Activated T-cell treated with anti-CD3 and anti-CD28 coated beads for 48 hours (primary cell): Measurements from ENCODE around the gene ZNF846.
"Not testable (repeated sequence)": the region's sequence is repeated elsewhere in the genome, so short reads cannot be mapped to it uniquely, and the experiment has no call there.

Source experiments
- DNase-seq: peaks from one replicate; pipeline ENCODE4 v3.0.0-alpha.2; 2020; ENCODE audit warnings: low read depth

Gene ZNF846

DNA sequence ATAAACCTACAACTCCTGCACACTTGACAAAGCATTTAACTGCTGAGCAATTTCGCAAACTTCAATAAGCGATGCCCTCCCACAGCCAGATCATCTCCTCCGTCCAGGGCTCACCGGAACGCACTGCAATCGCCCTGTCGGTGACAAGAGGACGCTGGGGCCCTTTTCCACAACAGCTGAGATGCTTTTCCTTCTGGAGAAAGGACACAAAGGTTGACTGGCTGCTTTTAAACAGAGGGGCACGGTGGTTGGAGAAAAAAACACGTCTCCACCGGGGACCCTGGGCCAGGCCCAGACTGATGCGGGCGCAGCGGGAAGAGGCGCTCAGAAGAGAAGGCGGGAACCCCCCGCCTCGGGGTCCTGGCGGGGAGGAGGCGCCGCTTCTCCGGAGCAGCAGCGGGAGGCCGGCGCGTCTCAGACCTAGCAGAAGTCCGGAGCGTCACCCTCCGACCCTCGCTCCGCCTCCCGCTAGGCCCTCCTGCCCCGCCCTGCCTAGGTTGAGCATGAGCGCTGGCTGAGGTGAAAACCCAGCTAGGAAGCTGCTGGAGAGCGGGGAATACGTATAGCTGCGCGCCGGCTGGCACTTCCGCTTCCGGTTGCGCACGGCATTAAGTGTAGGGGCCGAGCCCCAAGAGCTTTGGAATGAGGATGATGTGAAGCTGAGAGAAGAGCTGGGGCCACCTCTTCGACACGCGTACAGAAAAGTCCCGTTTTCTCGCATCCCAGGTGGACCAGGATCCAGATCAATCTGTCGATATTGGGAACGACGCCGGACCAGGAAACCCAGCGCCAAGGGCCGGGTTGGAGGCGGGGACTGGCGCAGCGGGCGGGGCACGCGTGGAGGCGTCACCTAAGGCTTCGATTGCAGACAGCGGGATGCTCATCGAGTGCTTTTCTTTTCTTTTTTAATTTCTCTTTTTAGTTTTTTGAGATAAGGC lies at the start of gene ZNF846:
ZNF846 (minus strand) TSS at position 564 of the 938 bp plus-strand sequence. CDS start 3,788 bp downstream, outside the sequence.
- DNase-seq, result peak; percentile 91

DNA sequence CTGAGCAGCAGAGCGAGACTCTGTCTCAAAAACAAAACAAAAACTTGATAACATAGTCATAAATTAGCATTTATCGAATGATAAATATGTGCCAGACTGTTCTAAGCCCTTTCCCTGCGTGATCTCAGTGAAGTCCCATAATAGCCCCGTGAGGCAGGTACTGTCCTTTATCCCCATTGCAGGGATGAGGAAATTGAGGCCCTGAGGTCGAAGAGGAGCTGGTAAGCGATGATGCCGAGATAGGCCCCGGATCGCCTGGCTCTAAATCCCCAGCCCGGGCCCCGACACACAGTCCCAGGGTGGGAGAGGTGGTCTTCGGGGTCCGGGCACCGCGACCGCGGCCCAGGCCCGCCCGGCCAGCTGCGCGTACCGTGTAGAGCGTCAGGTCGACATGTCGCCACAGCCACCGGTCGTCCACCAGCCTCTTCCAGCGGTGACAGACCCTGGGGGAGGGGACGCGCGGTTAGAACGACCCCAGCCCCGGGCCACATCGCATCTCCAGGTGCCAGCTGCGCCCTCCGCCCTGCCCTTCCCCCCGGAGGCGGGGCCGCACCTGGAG lies 49.7 kb upstream of the ZNF846 start:
- no peak for DNase-seq

DNA sequence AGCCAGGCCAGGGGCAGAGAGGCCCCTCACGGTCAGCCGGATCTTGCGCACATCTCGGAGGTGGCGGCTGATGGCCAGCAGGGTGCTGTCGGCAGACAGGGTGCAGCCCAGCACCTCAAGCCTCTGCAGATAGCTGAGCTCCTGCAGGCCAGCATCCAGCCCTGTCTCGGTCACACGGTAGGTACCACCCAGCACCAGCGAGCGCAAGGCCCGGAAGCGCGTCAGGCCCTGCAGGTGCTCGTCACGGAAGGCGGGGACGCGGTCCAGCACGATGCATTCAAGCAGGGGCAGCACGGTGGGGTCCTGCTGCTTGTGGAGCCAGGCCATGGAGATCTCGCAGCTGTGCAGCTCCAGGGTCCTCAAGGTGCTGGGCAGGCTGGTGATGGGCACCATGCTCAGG lies 42.6 kb upstream of the ZNF846 start:
- no peak for DNase-seq

DNA sequence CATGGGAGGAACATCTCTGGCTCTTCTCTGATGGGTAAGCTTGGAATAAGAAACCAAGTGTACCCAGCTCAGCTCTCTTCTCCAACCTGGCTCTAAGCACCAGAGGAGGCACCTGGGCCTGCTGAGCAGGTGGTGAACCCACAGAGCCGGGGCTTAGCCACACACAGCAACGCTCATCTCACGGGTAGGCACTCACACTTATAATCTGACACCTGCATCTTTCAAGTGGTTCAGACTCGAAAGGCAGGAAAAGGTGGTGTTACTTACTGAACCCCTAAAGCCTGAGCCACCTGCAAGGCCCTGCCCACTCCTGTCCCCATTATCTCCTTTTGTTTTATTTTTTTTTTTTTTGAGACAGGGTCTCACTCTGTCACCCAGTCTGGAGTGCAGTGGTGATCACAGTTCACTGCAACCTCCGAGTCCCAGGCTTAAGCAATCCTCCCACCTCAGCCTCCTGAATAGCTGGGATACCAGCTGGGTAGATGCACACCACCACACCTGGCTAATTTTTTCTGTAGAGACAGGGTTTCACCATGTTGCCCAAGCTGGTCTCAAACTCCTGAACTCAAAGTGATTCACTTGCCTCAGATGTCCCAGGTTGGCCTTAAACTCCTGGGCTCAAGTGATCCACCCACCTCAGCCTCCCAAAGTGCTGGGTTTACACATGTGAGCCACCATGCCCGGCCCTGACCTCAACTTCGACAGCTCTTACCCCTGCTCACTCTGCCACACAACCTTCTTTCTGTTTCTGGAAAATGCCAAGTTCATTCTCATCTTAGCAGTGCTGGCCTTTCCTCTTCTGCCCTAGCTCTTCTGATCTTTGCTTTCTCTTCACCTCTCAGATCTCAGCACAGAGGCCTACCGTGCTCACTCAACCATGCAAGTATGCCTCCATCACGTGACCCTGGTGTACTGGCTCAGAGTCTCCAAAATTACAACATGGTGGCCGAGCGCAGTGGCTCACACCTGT lies 40.6 kb upstream of the ZNF846 start:
- no peak for DNase-seq

DNA sequence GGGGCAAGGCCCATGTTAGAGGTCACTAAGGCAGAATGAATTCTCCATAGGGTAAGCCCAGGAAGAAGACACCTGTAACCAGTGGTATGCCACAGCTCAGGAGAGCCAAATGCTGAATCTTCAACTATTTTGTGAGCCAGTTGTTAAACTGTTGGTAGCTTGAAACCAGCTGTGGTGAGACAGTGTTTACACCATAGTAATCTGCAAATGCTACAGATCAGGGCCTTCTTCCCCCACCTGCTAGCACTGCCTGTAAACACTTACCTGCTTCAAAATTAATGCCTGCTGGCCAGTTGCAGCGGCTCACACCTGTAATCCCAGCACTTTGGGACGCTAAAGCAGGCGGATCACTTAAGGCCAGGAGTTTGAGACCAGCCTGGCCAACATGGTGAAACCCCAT lies 38.3 kb upstream of the ZNF846 start:
- DNase-seq, result no peak

DNA sequence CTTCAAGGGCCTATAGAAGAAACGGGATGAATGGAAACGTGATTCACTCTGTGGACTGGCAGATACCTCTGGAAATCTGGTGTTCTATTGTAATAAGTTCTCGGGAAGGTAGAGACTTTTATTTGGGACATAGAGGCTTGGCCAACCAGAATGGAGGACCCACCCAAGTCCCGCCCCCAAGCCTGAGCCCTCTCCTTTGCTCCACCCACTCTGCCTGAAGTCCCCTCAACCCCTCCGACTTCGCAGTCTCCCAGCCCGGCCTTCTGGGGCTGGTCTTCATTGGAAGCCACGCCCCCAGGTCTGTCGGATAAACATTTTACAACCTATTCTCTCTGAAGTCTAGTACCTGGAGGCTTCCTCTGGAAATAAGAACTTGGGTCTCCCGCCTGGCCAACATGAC lies 33.4 kb upstream of the ZNF846 start:
- DNase-seq, result no peak

DNA sequence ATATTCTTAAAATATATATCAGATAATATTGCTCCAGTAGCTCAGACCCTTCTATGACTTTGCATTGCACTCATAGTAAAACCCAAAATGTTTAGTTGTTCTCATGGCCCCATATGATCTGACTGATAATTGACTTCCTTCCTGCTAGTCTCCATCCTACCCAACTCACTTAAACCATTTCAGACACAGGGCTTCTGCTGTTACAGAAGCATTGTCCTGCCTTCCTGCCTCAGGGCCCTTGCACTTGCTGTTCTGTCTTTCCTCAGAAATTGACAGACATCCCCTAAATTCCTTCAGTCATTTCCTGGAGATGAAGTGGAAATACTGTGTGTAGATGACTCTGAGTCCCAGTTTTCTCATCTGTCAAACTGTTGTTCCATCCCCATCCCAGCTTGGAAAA lies 30.6 kb upstream of the ZNF846 start:
- no peak for DNase-seq

DNA sequence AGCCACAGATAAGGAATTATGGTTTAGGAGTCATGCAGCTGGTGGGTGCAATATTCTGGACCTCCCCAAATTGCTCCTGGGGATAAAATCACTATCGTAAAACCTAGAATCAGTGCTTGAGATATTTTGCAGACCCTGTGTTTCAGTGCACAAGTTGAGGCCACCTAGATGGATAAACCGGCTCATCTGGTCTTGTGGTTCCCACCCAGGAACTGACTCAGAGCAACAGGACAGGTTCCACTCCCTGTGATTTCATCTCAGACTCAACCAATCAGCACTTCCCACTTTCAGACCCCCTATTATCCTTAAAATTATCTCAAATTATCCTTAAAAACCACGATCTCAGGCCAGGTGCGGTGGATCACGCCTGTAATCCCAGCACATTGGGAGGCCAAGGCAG lies 29.3 kb upstream of the ZNF846 start:
- no peak for DNase-seq

DNA sequence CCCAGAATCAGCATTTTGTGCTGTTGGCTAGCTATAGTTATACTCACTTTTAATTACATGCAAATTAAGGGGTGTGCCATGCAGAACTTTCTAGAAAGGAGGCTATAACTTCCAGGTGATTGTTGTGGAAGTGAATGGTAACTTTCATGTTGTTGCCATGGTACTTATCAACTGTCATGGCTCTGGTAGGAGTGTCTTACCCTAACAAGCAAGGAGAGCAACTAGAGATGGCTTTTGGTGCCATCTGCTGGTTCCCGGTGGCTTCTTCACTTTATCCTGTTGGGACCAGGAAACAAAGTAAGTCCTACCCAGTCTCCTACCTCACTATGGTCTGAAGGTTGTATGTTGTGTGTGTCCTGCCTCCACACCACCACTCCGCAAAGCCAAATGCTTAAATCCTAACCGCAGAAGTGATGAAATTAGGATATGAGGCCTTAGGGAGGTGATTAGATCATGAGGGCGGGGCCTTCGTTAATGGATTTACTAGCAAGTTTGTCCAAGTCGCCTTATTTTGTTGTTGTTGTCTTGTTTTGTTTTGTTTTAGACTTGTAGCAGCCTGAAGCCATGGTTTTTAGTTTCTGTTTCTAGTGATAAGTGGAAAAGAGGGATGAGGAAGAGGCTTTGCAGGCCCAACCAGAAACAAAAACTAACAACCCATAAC lies 27.7 kb upstream of the ZNF846 start:
- peak; percentile 69 for DNase-seq

DNA sequence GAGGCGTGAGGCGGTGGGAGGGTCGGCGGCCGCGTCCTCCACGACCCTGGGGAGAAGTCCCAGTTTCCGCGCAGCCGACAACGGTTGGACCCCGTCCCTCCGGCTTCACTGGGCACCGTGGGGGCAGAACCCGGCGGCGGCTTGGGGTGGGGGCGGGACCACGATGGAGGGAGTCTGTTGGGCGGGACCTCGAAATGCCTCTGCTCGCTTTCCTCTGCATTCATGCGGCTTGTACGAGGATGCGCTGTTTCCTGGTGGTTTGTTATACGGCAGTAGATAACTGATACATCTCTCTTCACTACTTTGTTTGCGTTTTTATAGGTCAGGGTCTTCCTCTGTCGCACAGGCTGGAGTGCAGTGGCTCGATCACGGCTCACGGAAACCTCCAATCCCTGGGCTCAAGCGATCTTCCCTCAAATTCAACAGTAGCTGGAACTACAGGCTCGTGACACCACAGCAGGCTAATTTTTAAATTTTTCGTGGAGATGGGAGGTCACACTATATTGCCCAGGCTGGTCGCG lies 24.6 kb upstream of the ZNF846 start:
- DNase-seq, result peak; percentile 59

DNA sequence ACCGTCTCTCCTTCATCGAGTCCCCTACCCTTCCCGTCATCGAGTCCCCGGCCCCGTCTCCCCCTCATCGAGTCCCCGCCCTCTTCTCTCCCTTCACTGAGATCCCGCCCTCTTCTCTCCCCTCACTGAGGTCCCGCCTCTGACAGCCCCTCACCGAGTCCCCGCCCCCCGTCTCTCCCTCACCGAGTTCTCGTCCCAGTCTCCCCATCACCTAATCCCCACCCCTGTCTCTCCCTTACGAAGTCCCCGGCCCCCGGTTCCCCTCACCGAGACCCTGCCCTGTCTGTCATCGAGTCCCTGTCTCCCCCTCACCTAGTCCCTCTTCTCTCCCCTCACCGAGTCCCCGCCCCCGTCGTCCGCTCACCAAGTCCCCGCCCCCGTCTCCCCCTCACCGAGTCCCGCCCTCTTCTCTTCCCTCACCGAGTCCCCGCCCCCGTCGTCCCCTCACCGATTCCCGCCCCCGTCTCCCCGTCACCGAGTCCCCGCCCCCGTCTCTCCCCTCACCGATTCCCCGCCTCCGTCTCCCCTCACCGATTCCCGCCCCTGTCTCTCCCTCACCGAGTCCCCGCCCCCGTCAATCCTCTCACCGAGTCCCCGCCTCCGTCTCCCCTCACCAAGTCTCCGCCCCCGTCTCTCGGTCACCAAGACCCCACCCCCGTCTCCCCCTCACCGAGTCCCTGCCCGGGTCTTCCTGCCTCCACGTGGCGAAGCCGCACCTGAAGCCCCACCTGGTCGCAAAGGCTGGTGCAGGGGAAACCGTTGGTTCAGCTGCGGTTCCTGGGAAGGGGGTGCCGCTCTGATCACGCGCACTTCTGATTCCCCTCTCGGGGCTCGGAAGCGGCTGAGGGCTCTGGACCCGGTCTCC lies 23.9 kb upstream of the ZNF846 start:
- peak; percentile 80 for DNase-seq

DNA sequence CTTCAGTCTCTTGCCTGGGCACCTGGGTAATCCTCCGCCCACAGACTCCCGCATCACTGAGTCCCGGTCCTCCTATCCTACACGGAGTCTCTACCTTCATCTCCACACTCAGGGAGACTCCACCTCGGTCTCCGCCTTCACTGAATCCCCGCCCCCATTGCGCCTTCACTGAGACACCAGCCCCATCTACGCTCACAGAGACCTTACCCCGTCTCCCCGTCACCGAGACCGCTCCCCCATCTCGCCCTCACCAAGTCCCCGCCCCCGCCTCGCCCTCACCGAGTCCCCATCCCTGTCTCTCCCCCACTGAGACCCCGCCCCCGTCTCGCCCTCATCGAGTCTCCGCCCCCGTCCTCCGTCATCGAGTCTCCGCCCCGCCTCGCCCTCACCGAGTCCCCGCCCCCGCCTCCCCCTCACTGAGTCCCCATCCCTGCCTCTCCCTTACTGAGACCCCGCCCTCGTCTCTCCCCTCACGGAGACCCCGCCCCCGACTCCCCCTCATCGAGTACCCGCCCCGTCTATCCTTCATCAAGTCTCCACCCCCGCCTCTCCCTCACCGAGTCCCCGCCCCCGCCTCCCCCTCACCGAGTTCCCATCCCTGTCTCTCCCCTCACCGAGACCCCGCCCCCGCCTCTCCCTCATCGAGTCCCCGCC lies 23.1 kb upstream of the ZNF846 start:
- peak; percentile 81 for DNase-seq

DNA sequence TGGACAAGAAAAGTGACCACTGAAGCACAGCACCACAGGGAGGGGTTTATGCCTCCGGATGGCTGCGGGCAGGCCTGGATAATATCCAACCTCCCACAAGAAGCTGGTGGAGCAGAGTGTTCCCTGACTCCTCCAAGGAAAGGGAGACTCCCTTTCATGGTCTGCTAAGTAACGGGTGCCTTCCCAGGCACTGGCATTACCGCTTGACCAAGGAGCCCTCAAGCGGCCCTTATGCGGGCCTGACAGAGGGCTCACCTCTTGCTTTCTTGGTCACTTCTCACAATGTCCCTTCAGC lies 22.5 kb upstream of the ZNF846 start:
- not testable (repeated sequence) for DNase-seq

DNA sequence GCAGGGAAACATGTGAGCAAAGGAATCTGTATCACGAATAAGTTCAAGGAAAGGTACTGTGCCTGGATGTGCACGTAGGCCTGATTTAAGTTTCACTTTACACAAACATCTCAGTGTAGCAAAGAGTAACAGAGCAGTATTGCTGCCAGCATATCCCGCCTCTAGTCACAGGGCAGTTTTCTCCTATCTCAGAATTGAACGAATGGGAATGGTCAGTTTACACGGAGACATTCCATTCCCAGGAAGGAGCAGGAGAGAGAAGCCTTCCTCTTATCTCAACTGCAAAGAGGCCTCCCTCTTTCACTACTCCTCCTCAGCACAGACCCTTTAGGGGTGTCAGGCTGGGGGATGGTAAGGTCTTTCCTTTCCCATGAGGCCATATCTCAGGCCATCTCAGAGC lies 21.0 kb upstream of the ZNF846 start:
- not testable (repeated sequence) for DNase-seq

DNA sequence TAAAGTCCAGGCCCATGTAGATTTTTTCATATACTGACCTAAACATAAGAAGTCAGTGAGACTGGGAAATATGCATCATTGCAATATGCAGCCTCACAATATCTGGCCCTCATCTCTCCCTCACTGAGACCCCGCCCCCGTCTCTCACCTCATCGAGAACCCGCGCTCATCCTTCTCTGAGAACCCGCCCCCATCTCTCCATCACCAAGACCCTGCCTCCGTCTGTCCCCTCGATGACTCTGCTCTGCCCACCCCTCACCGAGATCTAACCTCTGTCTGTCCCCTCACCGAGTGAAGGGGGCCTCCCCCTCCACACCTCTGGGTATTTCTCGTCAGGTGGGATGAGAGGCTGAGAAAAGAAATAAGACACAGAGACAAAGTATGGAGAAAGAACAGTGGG lies 20.5 kb upstream of the ZNF846 start:
- DNase-seq, result no peak

DNA sequence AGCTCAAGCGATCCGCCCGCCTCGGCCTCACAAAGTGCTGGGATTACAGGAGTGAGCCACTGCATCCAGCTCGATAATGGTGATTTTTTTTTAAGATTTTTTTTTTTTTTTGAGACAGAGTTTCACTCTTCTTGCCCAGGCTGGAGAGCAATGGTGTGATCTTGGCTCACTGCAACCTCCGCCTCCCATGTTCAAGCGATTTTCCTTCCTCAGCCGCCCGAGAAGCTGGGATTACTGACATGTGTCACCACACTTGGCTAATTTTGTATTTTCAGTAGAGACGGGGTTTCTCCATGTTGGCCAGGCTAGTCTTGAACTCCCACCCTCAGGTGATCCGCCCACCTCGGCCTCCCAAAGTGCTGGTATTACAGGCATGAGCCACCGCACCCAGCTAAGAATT lies 20.1 kb upstream of the ZNF846 start:
- DNase-seq, result not testable (repeated sequence)

DNA sequence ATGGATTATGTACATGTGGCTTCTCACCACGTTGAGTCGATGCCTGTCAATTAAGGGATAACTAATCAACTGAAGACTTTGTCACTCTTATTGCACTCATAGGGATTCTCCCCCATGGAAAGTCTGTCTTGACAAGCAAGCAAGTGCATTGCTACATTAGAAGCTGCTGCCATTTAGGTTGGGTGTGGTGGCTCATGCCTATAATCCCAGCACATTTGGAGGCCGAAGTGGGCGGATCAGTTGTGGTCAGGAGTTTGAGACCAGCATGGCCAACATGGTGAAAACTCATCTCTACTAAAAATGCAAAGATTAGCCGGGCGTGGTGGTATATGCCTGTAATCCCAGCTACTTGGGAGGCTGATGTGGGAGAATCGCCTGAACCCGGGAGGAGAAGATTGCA lies 18.3 kb upstream of the ZNF846 start:
- no peak for DNase-seq

DNA sequence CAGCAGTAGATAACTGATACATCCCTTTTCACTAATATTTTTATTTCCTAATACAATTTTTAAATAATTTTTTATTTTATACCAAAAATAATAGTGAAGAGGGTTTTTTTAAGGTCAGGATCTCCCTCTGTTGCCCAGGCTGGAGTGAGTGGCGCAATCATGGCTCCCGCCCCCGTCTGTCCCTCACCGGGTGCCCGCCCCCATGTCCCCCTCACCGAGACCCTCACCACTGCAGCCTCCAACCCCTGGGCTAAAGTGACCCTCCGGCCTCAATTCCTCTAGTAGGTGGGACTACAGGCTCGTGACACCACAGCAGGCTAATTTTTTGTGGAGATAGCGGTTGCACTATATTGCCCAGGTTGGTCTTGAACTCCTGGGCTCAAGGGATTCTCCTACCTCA lies 17.8 kb upstream of the ZNF846 start:
- DNase-seq, result no peak

DNA sequence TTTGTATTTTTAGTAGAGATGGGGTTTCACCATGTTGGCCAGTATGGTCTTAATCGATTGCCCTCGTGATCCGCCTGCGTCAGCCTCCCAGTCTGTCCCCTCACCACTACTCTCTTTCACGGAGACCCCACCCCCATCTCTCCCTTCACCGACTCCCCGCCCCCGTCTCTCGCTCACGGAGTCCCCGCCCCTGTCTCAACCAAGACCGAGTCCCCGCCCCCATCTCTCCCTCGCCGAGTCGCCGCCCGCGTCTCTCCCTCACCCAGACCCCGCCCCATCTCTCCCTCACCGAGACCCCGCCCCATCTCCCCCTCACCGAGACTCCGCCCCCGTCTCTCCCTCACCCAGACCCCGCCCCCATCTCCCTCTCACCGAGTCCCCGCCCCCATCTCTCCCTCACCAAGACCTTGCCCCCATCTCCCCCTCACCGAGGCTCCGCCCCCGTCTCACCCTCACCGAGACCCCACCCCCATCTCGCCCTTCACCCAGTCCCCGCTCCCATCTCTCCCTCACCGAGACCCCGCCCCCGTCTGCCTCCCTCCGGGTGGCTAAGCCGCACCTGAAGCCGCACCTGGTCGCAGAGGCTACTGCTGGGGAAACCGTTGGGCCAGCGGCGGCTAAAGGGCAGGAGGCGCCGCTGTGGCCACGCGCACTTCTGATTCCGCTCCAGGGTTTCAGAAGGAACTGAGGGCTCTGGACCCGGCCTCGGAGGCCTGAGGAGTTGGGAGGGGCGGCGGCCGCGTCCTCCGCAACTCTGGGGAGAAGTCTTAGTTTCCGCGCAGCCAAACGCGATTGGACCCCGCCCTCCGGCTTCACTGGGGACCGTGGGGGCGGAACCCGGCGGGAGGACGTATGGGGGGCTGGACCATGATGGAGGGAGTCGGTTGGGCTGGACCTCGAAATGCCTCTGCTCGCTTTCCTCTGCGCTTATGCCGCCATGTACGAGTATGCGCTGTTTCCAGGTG lies 17.1 kb upstream of the ZNF846 start:
- peak; percentile 94 for DNase-seq
